ENCODE measurements around the gene TEKT1.

Gene TEKT1

GRCh38 chr17:6812295-6812694 is 19.2 kb downstream of the TEKT1 start:
- in situ Hi-C loops (cut with HindIII; ENCODE audit: low sequenced_read_pairs), result no loop called here
- TF ChIP-seq CTCF (IDR thresholded peaks at IDR 0.05; ENCODE audit: low read depth, low read length, missing control alignments), result no peak
- DNase-seq (ENCODE audit: low read depth), result no peak
- H3K4me3 ChIP-seq (ENCODE audit: low read depth, low read length), result no peak overlapping the region

GRCh38 chr17:6811510-6811909 is 20.0 kb downstream of the TEKT1 start:
- in situ Hi-C loops (cut with HindIII; ENCODE audit: low sequenced_read_pairs), result no loop called here
- DNase-seq (ENCODE audit: low read depth), result no peak
- no peak overlapping the region for H3K4me3 ChIP-seq (ENCODE audit: low read depth, low read length)
- no peak for TF ChIP-seq CTCF (IDR thresholded peaks at IDR 0.05; ENCODE audit: low read depth, low read length, missing control alignments)

GRCh38 chr17:6800422-6801027 is 31.0 kb downstream of the TEKT1 start:
- H3K4me3 ChIP-seq (ENCODE audit: low read depth, low read length), result no peak overlapping the region
- in situ Hi-C loops (cut with HindIII; ENCODE audit: low sequenced_read_pairs), result no loop called here
- no peak for DNase-seq (ENCODE audit: low read depth)
- TF ChIP-seq CTCF (IDR thresholded peaks at IDR 0.05; ENCODE audit: low read depth, low read length, missing control alignments), result no peak

GRCh38 chr17:6799738-6800137 is 31.8 kb downstream of the TEKT1 start:
- TF ChIP-seq CTCF (IDR thresholded peaks at IDR 0.05; ENCODE audit: low read depth, low read length, missing control alignments), result no peak
- H3K4me3 ChIP-seq (ENCODE audit: low read depth, low read length), result no peak overlapping the region
- no peak for DNase-seq (ENCODE audit: low read depth)
- in situ Hi-C loops (cut with HindIII; ENCODE audit: low sequenced_read_pairs), result no loop called here

GRCh38 chr17:6797718-6798351 is 33.7 kb downstream of the TEKT1 start:
- TF ChIP-seq CTCF (IDR thresholded peaks at IDR 0.05; ENCODE audit: low read depth, low read length, missing control alignments), result no peak
- no peak for DNase-seq (ENCODE audit: low read depth)
- in situ Hi-C loops (cut with HindIII; ENCODE audit: low sequenced_read_pairs), result no loop called here
- no peak overlapping the region for H3K4me3 ChIP-seq (ENCODE audit: low read depth, low read length)

- H3K4me3 ChIP-seq (ENCODE audit: low read depth, low read length), result no peak overlapping the region
- no peak for DNase-seq (ENCODE audit: low read depth)
- in situ Hi-C loops (cut with HindIII; ENCODE audit: low sequenced_read_pairs), result no loop called here
- no peak for TF ChIP-seq CTCF (IDR thresholded peaks at IDR 0.05; ENCODE audit: low read depth, low read length, missing control alignments)
Observed at GRCh38 chr17:6796887-6797490, 34.5 kb downstream of the TEKT1 start.

Measured in astrocyte of the cerebellum (primary cell).